Measurements from ENCODE around the gene BPIFA1.
A peak's percentile ranks its signal among the peaks of the same experiment; 100 is the strongest.

BPIFA1 gene

DNA sequence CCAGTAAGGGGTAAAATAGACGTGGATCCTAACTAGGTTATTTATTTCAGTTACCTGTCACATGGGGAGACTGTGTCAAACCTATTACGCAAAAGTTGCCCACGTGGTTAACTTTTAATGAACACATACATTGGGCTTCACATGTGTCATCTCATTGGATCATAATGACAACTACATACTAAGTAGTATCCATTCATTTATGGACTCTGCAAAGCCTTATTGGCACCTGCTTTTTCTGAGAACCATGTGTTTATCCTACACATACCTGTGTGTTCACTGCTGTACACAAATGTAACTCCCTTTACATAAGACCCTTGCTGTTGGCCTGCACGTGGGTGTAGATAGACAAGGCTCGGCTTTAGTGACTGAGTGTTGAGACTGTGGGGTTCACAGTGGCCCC lies 5.1 kb downstream of the BPIFA1 start:
- DNase-seq = no peak

DNA sequence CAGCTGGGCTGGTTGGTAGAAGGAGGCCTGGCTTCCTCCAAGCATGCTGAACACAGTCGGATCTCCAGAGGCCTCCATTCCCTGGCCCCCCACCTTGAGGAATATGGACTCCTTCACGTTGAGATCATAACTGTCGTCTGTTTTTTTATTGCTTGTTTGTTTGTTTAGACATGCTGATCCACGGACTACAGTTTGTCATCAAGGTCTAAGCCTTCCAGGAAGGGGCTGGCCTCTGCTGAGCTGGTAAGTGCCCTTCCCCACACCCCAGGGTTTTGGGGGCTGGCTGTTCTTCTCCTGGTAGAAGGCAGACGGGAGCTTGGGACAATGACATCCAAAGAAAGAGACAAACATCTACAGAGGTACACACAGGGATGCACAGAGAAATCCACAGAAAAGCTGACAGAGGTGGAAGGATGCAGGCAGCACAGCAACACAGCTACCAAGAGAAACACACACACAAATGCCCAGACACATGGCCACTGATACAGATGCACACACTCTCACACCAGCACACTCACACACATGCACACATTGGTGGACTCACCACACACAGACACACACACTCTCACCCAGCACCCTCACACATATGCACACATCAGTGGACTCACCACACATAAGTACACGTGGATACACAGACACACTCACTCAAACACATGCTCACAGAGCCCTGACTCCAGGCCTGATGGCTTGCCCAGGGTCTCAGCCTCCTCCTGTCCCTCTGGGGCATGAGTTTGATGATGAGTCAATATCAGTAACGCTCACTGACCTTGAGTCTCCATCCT lies 6.7 kb downstream of the BPIFA1 start:
- no peak for DNase-seq

DNA sequence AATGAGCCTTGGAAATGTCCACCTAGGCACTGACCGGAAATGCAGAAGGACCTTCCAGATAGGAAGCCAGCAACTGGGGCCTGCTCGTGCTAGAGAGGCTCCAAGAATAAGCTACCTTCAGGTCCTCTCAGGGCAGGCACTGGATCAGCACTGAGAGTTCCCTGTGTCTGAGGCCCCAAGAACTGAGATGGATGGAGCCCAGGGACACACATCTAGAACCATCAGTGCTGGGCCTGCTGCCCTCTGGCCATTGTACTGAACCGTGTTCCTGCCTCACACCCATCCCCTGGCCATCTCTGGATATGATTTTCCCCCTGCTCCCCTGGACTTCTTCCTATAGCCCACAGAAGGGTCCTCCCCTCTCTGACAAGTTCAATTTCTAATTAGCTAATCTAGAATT lies 10.3 kb downstream of the BPIFA1 start:
- DNase-seq = no peak

DNA sequence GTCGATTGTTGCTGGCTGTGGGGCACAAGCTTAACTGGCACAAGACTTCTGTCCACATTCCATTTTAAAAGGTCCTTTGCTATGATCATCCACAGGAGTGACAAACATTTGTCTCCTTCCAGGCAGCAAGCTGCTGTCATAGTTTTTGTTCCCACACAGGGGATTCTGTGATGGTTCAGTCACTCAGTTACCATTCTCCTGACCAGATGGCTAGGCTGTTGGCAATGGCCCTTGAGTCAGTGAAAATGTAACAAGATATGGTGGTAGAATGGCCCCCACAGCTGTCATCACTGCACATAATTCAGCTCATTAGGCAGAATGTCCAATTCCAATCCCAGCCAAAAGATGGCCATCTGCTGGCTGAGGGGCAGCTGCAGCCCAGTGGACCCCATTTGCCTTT lies 13.7 kb downstream of the BPIFA1 start:
- DNase-seq = no peak

DNA sequence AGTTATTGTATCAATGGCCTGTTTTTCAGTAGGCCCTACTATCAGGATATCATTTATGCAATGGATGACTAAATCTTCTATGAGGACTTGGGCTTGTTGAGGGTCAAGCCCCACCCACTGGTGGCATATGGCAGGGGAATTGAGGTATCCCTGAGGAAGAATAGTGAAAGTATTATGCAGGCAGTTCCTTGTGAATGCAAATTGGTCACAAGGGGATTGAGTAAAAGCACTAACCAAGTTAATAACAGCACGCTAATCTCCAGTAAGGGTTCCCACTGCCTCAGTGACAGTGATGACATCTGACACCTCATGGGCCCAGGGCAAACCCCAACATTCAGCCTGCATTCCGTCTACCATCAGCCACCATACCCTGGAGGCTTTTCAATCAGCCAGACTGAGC lies 14.9 kb downstream of the BPIFA1 start:
- no peak for DNase-seq

DNA sequence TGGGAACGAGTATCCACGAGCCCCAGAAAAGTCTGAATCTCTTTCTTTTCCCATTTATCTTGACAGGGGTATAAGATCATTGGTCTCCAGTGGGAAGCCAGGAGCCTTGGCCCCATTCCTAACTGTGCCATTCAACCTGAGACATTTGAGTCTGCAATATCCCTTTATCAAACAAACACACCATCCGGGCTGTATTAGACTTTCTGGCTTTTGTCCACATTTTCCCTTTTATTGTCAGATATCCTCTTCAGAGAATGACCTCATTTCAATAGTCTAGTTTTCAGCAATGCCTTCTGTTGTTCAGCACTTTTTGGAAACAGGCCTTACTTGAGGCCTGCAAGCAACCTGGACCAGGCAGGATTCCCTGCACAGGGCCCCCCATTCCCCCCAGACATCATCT lies 15.7 kb downstream of the BPIFA1 start:
- no peak for DNase-seq

DNA sequence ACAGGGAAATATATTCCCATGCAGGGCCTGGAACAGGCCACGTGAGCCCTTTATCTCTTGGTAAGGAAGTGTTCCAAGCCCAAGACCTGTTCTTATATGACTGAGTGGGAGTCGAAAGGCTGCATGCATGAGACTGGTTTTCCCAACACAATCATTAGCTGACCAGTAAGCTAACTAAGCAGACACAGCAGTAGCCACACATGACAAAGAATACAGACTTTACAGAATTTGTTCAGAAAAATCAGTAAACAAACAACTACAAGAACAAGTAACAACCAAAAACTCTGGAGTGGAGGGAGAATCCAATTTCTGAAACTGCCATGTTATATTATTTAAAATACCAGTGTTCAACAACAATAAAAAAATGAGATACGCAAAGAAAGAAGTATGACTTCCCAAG lies 16.7 kb downstream of the BPIFA1 start:
- DNase-seq = no peak

DNA sequence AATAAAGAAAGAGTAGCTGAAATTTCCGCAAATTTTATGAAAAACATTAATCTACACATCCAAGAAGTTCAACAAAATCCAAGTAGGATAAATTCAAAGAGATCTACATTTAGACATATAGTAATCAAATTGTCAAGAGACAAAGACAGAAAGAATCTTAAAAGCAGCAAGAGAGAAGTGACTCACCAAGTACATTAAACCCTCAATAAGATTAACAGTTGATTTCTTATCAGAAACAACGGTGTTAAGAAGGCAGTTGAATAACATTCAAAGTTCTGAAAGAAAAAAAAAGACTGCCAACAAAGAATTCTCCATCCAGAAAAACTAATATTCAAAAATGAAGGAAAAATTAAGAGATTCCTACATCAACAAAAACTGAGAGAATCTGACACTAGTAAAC lies 19.2 kb downstream of the BPIFA1 start:
- DNase-seq = no peak

DNA sequence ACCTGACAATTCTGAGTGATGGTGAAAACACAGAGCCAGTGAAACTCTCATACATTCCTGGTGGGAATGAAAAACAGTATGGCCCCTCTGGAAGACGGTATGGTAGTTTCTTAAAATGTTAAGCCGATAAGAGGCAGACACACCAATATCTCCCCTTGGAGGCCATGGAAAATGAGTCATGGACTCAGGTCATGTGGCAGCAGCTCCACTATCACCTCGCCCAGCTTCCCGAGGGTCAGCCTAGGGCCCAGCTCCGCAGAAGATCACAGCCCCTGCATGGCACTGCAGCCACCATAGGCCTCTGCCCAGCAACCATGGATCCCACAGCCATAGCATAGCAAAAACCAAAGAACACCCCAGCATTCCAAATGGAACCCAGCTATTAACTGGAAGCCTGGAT lies 21.4 kb downstream of the BPIFA1 start:
- no peak for DNase-seq

DNA sequence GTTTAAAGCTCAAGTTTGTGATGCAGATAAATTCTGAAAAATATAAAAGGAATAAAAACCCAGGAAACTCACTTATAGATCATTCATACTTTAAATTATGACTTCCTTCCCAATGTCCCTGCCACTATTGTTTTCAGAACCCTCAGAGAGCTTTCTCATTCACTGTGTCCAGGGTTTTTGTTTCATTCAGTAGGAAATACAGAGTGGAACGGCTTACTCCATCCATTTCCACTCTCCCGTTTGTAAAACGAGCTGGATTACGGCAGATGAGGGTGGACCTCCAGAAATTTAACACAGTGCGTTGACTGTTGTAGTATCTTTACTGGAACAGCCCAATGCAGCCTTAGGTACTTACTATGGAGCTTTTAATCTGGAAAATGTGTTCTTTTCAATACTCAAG lies 23.6 kb downstream of the BPIFA1 start:
- DNase-seq = no peak

DNA sequence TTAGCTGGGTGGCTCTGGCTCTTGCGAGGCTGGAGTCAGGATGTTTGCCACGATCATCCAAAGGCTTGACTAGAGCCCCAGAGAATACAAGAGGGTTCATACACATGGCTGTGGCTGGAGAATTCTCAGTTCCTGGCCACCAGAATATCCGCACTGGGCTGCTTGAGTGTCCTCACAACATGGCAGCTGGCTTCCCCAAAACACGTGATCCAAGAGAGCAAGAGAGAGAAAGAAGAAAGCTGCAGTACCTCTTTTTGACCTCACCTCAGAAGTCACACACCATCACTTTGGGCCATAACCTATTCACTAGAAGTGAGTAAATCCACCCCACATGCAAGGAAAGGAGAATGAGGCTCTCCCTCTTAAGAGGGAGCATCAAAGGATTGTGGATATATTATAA lies 25.7 kb downstream of the BPIFA1 start:
- DNase-seq = no peak

DNA sequence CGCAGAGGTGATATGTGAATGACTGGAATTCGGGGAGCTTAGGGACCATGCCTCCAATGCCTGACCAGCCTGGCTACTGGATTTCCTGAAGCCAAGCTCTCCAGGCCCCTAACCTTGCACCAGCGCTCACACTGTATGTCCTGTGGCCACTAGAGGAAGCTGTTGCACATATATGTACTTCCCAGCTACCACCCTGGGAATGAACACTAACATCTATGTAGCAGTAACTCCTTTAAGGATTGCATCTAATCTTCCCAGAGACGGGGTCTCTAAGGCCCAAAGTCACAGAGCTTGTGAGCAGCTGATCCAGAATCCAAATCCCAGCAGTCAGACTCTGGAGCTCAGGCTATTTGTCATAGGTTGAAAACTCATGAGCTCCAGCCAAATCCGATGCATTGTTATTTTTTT lies 26.9 kb downstream of the BPIFA1 start:
- peak; percentile 20 for DNase-seq

DNA sequence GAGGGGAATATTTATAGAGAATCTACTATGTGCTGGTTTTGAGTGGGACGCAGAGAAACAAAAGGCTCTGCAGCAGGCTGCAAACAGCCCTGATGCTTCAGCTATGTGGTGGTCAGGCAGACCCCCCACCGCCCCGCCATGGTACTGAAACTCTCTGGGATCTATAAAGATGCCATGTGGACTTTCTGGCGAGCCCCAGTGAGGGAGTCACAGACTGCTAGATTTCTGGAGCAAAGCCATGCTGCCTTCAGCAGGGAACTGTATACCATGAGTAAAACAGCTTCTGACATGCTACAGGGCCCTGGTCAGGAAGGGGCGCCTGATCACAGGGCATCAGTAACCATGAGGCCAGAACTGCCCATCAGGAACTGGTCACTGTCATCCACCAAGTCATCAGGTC lies 28.0 kb downstream of the BPIFA1 start:
- DNase-seq = no peak

DNA sequence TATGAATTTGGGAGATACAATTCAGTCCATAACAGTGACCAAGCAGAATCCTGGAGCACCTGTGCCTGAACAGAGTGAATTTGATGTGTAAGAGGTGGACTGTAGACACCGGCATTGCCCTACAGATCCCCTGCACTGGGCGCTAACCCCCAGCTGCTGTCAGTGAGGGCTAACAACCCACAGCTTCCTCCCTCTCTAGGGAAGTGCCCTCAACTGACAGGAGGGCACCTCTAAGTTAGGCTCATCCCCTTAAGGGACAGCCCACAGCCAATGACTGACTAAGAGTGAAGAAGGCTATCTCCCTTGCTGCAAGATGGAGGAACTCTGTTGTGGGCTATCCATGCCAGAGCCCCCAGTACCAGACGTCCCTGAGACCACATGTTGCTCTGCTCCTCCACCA lies 31.9 kb downstream of the BPIFA1 start:
- no peak for DNase-seq

DNA sequence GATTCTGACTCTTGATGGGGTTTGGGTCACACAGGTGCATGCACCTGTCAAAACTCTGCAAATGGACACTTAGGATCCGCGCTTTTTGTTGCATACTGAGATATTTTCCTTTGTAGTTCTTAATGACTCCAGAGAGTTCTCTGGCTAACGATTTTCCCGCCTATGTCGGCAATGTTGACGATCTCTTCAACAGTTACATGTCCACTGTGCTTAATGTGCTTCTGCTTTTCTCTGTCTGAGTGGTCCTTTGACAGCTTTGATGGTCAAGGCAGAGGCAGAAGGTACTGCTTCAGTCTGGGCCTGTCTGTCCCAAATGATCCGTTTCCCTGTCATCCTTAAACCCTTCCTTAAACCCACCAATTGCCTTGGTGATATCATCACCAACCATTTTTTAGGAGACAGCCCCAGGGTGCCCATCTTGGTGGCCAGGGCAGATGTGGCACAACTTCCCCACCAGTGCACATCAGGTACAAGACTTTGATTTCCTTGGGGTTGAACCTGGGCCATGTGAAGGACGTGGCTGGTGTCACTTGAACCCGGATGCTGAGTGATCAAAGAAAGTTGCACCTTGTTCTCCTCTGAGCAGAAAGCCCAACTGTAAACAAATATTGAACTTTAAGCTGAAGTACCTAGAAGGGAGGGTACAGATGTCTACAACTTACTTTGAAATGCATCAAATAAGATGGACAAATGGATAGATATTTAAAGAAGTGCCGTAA lies 36.5 kb downstream of the BPIFA1 start:
- no peak for DNase-seq

DNA sequence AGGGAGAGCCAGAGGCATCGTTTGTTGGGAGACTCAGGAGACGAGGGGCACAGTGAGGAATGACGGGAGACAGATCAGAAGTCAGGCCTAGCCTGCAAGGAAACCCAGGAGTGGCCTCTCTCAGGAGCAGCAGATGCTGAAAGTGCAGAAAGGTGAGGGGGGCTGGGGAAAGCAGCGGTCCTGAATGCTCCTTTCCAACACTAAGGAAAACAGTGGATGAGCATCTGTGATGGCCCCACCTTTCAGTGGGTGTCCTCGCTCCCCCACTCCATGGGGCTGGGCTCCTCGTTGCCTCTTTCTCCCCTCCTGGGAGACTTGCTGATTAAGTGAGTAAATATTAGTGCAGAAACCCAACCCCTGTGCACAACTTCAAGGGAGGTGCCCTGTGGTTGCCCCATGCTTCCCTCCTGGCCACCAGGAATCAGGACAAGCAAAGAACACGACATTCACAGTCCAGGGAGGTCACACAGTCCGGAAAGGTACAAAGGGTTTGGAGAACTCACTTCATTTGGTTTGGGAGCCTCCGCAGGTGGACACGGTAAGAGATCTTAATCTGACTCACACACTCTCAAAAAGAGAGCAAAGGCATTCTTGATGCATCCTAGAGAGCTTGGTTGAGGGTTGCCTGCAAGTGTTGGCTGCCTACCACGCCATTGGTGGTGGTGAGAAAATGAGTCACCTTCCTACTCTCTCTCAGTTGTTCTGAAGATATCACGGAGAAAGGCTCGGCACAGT lies 37.5 kb downstream of the BPIFA1 start:
- no peak for DNase-seq

DNA sequence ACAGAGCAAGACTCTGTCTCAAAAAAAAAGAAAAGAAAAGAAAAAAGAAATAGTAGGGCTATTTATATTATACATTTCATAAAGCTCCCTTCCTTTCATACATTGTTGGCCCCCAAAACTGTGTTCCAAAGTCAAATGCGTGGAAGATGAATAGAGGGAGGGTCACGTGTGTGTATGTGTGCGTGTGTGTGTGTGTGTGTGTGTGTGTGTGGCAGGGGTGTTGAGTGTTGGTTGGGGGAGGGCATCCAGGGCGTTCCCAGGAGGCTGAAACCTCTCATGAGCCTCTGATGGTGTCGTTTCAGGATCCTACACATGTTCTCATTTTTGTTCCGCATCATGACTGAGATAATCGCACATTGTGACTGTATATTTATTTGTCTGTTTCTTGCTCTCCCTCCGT lies 39.4 kb downstream of the BPIFA1 start:
- no peak for DNase-seq

DNA sequence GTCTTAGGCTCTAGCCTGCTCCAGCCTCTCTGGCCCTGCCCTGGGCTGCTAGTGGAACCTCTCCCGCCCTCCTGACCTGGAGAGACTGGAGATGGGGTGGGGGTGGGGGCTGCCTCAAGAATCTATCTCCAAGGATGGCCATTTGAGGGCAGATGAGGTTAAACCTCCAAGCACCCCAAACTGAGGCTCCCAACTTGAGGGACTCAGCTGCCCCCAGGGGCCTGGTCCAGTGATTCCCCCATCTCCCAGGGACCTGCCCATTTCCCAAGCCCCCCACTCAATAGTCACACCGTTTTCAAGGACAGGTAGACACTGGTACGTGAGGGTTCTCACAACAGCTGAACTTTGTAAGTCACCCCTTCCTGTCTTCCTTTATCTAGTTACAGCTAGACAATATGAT lies 40.1 kb downstream of the BPIFA1 start:
- no peak for DNase-seq

DNA sequence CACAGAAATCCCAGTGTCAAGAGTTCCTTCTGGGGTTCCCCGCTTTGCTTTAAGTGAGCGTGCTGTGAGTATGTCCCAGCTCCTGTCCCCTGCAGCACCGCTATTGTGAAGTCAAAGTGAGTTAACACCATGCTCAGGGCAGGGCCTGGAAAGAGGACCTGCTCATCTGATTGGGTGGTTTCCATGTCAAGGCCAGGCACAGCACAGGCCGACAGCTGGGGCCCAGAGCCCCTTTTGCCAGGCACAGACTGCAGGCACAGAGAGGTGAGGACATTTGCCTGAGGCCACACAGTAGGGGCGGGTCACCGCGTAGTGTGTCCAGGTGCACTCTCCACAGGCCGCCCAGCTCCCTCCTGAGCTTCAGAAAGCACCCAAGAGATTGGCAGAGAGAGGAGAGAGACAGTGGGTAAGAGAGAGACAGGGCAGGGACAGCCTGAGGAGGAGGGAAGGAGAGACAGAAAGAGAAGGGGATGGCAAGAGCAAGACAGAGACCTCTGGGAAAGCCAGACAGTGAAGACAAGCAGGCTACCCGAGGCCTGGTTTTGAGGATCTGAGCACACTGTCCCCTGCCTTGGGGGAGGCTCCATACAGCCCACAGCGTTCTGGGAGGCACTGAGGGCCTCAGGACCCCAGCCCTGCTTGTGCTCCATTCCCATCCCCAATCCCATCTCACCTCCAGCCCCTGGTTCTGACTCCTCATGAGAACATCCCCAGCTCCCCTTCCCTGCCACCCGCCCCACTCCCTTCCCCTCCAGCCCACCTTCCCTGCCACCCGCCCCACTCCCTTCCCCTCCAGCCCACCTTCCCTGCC lies 40.7 kb downstream of the BPIFA1 start:
- no peak for DNase-seq

DNA sequence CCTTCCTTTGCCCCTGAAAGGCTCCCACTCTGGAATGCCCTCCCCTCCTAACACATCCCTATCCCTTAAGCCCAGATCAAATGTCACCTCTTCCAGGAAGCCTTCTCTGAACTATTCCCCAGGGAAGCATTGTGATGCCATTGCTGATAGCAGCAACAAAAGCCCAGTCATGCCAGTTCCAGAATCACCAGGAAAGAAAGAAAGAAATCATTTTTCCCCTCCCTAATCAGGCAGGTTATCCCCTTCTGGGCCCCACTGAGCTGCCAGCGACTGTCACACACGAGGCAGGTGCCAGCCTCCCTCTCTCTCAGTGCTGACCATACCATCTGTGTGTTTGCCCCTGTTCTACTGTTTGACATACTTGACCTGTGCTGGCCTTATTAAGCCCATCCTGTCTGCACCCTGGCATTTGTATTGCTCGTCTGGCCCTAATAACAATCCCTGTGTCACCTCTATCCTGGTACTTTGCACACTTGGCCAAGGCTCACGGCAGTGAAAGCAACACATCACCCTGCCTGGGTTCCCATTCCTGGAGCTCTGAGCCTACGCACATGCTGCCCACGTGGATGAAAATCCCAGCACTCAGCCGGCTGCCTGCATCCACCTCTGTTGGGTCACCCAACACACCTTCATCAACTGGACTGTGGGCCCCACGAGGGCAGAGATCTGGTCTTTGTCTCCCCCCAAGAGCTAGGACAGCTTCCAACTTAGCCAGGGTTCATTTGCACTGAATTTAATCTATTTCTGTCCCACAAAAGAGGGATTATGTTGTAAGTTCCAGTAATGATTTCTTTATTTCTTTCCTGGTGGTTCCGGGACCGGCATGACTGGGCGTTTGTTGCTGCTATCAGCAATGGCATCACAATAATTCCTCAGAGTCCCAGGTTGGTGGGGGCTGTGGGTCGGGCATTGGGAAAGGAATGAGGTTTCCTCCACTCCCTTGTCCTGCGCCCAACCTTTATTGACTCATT lies 42.0 kb downstream of the BPIFA1 start:
- DNase-seq = no peak

DNA sequence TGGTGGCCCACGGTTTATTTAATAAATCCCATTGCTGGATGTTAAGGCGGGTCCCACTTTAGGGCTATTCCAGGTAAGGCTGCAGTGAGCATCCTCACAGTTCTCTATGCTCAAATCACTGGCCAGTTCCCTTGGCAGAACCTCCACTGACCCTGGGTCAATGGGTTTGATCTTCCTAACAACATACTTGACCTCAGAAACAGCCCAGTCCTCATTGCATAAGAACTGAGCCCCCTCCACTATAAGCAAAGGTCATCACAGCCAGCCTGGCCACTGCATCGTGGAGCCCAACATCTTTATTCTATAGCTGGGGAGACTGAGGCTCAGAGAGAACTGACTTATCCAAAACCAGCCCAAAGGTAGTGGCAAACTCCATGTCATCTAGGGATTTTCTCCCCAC lies 42.9 kb downstream of the BPIFA1 start:
- DNase-seq = no peak

Measured in CD4-positive, alpha-beta T cell treated with Interleukin-15 for 1 hour (primary cell).